RWPE1 (cell line): ENCODE results near the gene PERM1.

ENCODE experiments used
- CTCF ChIA-PET: fragments of 350-600 bp; sonication (Branson Sonifier 250); formaldehyde crosslinking; extraction: SDS; loops from one replicate; lab custom pipeline; 2021; lab: Yijun Ruan, JAX
- POLR2A ChIA-PET: fragments of 400-600 bp; formaldehyde crosslinking; extraction: SDS; loops from one replicate; lab custom pipeline; 2020; ENCODE audit warnings: antibody characterized with exemption; ENCODE audit not compliant: low non-redundant PET; lab: Yijun Ruan, JAX
- DNase-seq: peaks from one replicate; pipeline ENCODE4 v3.0.0; 2012; ENCODE audit warnings: low spot score
- H3K27ac ChIP-seq: fragments of 450-650 bp; 2 replicates; pipeline ENCODE4 v1.5.1; 2017
- TF ChIP-seq, protein P1 (sequence below): fragments of 450-650 bp; conservative IDR thresholded peaks from 2 replicates; pipeline ENCODE4 v1.5.1; 2017; ENCODE audit warnings: low read depth, mild to moderate bottlenecking

PERM1 gene

DNA sequence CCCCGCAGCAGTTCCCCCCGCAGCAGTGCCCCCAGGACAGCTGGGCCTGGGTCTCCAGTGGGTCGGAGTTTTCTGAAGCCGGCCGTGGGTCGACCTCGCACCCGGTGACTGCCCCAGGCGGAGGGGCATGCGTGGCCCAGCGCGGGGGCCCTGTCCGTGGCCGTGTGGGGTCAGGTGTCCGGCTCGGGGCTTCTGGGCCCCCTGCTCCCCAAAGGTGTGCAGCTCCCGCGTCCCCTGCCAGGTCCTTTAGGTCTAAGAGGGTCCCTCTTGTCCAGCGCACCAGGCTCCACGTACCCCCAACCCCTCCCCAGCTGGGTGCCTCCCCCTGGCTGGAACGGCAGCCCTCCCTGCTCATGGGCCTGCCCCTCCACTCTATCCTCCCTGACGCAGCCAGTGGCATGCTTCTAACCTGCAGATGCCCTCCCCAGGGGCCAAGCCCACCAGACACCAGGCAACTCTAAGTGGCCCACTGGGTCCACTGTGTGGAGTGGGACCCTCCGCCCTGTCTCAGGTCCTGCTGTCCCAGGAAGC lies 23.9 kb upstream of the PERM1 start:
- TF ChIP-seq, protein P1, sequence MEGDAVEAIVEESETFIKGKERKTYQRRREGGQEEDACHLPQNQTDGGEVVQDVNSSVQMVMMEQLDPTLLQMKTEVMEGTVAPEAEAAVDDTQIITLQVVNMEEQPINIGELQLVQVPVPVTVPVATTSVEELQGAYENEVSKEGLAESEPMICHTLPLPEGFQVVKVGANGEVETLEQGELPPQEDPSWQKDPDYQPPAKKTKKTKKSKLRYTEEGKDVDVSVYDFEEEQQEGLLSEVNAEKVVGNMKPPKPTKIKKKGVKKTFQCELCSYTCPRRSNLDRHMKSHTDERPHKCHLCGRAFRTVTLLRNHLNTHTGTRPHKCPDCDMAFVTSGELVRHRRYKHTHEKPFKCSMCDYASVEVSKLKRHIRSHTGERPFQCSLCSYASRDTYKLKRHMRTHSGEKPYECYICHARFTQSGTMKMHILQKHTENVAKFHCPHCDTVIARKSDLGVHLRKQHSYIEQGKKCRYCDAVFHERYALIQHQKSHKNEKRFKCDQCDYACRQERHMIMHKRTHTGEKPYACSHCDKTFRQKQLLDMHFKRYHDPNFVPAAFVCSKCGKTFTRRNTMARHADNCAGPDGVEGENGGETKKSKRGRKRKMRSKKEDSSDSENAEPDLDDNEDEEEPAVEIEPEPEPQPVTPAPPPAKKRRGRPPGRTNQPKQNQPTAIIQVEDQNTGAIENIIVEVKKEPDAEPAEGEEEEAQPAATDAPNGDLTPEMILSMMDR: no peak
- no peak for DNase-seq
- ChIA-PET CTCF (interaction anchor here (1.1 to 1.9 kb wide), 2 partner anchors 22 to 58 kb away, joined by 3 to 7 read pairs; no protein-coding TSS in a partner anchor), POLR2A (interaction anchor here (1.0 kb wide), 1 partner anchor 69 kb away, joined by 8 read pairs; the partner anchor contains the start of gene RNF223)
- H3K27ac ChIP-seq: peak overlapping the region; percentile 93

GRCh38 chr1:1004780-1005697 lies 23.1 kb upstream of the PERM1 start:
- POLR2A ChIA-PET: interaction anchor here (1.0 kb wide), 1 partner anchor 69 kb away, joined by 8 read pairs; the partner anchor contains the start of gene RNF223
- no peak for DNase-seq
- peak overlapping the region; percentile 93 for H3K27ac ChIP-seq
- CTCF ChIA-PET: interaction anchor here (1.1 kb wide), 1 partner anchor 21 kb away, joined by 3 read pairs; no protein-coding TSS in a partner anchor
- TF ChIP-seq, protein P1: no peak

- POLR2A ChIA-PET: no interaction called here
- TF ChIP-seq, protein P1: no peak
- CTCF ChIA-PET: no interaction called here
- H3K27ac ChIP-seq: peak overlapping the region; percentile 93
- DNase-seq: no peak
Observed at GRCh38 chr1:1004420-1004779, 22.5 kb upstream of the PERM1 start.

DNA sequence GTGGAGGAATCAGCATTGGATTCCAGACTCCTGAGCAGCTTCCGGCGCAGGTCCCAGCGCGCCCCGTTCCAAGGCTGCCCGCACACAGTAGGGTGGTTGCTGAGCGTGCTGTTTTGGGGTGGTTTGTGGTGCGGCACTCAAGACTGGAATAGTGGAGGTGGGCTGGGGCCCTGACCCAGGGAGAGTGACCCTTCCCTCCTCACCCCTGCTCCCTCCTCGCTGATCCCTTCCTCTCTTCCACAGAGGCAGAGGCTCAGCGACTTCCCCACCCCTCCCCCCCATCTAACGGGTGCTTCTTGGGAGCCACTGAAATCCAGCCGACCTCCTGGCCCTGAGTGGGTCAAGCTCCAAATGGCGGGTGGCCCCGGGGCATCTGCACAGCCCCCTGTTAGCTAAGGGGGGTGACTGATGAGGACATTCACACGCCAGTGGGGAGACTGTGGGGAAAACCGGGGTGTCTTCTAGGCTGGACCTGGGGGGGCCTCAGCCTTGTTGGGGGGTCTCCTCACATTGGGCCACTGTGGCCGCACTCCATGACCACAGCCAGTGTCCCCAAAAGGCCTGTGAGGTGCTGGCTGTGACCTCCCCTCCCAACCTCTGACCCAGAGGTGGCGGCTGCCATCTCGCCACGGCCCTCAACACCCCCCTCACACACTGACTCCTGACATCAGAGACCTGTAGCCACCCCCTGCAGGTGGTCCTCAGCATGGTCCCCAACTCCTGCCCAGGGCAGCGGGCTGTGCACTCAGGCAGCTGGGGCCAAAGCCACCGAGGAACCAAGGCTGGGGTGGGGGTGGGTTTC lies 21.9 kb upstream of the PERM1 start:
- CTCF ChIA-PET: interaction anchor here (1.1 kb wide), 1 partner anchor 55 kb away, joined by 5 read pairs; no protein-coding TSS in a partner anchor
- POLR2A ChIA-PET: no interaction called here
- no peak for DNase-seq
- peak overlapping the region; percentile 93 for H3K27ac ChIP-seq
- TF ChIP-seq, protein P1: no peak

GRCh38 chr1:1001057-1001783 lies 19.3 kb upstream of the PERM1 start:
- peak overlapping the region; percentile 93 for H3K27ac ChIP-seq
- TF ChIP-seq, protein P1: no peak
- ChIA-PET POLR2A (interaction anchor here (0.8 kb wide), 1 partner anchor 21 kb away, joined by 4 read pairs; no protein-coding TSS in a partner anchor), CTCF (interaction anchor here (0.6 to 2.6 kb wide), 10 partner anchors 13 to 193 kb away, joined by 3 to 26 read pairs (median 8); partner anchors contain the start of gene ISG15)
- DNase-seq: no peak
